GM21529 (cell line): ENCODE measurements around the gene IKBKE.

Experiments used
- ATAC-seq: cut with Tn5 transposase; IDR thresholded peaks from one replicate; pipeline ENCODE4 v1.9.1; 2021; ENCODE audit not compliant: unreplicated experiment

Gene IKBKE

GRCh38 chr1:206453111-206453510 is 17.2 kb upstream of the IKBKE start:
- ATAC-seq = no peak

- ATAC-seq = no peak
Observed at GRCh38 chr1:206455289-206455665, 15.0 kb upstream of the IKBKE start.

- no peak for ATAC-seq
Observed at GRCh38 chr1:206455666-206456344, 14.5 kb upstream of the IKBKE start.

- ATAC-seq = no peak
Observed at GRCh38 chr1:206456577-206457370, 13.5 kb upstream of the IKBKE start.

GRCh38 chr1:206457408-206458120 is 12.7 kb upstream of the IKBKE start:
- ATAC-seq = no peak

- no peak for ATAC-seq
Observed at GRCh38 chr1:206459703-206460102, 10.6 kb upstream of the IKBKE start.

- ATAC-seq = no peak
Observed at GRCh38 chr1:206460836-206461426, 9.3 kb upstream of the IKBKE start.

GRCh38 chr1:206461602-206462455 is 8.4 kb upstream of the IKBKE start:
- no peak for ATAC-seq

GRCh38 chr1:206463137-206463536 is 7.1 kb upstream of the IKBKE start:
- no peak for ATAC-seq

GRCh38 chr1:206463911-206464310 is 6.4 kb upstream of the IKBKE start:
- no peak for ATAC-seq

GRCh38 chr1:206464456-206464964 is 5.8 kb upstream of the IKBKE start:
- ATAC-seq = no peak

GRCh38 chr1:206465951-206466350 is 4.3 kb upstream of the IKBKE start:
- ATAC-seq = no peak

GRCh38 chr1:206466840-206467649 is 3.2 kb upstream of the IKBKE start:
- ATAC-seq = no peak

- ATAC-seq = no peak
Observed at GRCh38 chr1:206467915-206468314, 2.4 kb upstream of the IKBKE start.

GRCh38 chr1:206468571-206468970 is 1.7 kb upstream of the IKBKE start:
- no peak for ATAC-seq

- ATAC-seq = no peak
Observed at GRCh38 chr1:206469411-206469932, 804 bp upstream of the IKBKE start.

GRCh38 chr1:206470692-206471414 is 577 bp downstream of the IKBKE start:
- peak; percentile 23 for ATAC-seq

- peak; percentile 28 for ATAC-seq
Observed at GRCh38 chr1:206471415-206471801, 1.1 kb downstream of the IKBKE start.

- no peak for ATAC-seq
Observed at GRCh38 chr1:206472024-206472423, 1.7 kb downstream of the IKBKE start.
